ENCODE data around the gene KLF7.

The KLF7 gene

DNA sequence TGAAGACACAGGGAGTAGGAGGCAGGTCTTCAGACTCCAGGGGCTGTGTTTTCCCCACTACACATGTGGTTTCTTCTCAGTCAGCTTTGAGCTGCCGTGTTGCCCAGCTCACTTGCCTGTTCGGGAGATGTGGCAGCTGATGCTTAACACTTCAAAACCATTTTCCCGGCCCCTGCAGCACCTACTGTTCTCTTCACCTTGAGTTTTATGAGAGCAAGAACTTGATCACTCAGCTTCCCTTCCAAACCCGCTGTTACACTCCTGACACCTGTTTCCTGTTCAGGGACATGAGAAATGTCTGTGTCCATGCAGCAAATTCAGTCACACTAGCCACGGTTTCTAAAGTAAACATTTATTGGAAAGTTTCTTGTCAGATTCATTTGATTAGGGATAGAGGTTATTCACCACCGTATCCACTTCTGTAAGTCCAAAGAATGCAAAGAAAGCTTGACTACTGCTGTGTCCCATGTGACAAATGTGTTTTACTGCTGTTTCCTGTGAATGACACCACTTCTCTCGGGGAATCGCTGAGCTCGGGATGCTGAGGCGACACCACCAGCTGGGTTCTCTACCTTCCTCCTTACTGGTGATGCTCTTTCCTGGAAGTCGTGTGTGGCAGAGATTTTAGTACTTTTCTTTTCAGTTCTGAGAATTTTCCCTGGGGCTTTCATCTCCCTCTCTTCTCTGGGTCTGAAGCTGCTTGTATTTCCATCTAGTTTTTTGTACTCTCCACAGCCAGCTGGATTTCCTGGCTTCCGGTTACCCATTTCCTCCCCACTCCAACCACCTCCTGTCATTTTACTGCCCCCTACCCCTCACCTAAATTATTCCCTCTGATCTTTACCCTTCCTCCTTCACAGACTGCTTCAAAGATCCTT, 91.7 kb downstream of the KLF7 start:
- no peak for TF ChIP-seq ZNF274 (IDR thresholded peaks at IDR 0.05; ENCODE audit: low read depth, low read length)
- H3K4me3 ChIP-seq (ENCODE audit: low read length), result no peak overlapping the region; the same call in 1 of the 2 replicates

DNA sequence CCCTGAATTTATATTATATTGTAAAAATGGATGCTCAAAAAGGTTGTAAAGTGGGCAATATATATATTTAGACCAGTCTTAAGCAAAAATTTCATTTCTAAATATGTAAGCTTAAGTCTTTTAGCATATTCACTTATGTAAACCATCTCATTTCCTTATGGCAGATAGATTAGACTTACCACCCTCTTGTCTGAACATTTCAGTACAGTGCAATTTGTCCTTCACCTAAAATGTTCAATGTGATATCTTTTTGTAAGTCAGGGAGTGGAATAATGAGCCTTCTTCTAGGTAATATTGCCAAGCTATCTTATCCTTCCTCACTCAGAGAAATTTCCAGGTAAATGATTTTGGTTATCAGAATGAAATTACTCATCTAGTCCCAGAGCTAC, 92.3 kb downstream of the KLF7 start:
- no peak for TF ChIP-seq ZNF274 (IDR thresholded peaks at IDR 0.05; ENCODE audit: low read depth, low read length)
- no peak overlapping the region for H3K4me3 ChIP-seq (ENCODE audit: low read length)

DNA sequence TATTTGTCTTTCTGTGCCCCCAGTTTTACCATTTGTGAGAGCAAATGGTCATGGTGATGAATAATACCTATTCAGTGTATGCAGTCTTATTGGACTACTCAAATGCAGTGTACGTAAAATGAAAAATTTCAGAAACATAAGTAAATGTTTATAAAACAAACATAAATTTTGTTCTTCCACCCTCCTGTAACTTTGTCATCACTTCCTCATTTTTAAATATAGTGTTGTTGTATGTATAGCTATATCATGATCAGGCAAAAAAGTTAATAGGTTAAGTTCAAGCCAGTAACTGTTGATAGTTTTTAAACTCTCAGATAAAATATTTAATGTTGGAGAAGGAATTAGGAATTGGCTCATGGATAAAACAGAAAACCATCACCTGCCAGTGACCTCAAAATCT, 93.2 kb downstream of the KLF7 start:
- TF ChIP-seq ZNF274 (IDR thresholded peaks at IDR 0.05; ENCODE audit: low read depth, low read length), result no peak
- no peak overlapping the region for H3K4me3 ChIP-seq (ENCODE audit: low read length)

DNA sequence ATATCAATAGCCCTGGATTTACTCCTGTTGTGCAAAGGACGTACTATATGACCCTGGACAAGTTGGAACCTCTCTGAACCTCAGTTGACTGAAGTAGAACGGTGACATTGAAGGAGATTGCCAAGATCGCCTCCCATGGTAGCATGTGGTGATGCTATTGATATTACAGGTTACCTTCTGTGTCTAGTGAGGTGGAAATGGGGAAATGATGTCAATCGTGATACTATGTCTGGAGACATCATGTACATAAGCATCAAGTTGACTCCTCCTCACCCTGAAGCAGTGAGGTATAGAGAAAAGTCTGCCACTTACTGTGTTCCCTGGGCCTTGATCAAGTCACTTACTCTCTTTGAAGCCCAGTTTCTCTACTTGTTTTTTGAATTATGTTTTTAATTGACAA, 93.9 kb downstream of the KLF7 start:
- TF ChIP-seq ZNF274 (IDR thresholded peaks at IDR 0.05; ENCODE audit: low read depth, low read length), result no peak
- H3K4me3 ChIP-seq (ENCODE audit: low read length), result no peak overlapping the region

DNA sequence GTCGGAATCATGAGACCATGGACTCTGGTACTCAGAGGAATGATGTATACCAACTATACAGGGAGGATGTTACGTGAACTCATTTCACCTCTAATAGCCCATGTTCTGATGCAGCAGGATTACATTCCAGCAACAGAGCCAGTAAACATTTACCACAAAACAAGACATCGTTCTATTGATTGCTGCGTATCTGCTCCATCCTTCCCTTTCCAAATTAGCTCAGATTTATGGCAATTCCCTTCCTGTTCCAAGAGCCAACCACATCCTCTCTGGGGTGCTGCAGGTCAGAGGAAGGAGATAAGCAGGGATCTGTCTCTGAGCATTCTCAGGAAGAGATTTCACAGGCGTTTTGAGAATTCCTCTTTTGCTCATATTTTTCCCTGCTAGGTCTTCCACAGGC, 98.3 kb downstream of the KLF7 start:
- TF ChIP-seq ZNF274 (IDR thresholded peaks at IDR 0.05; ENCODE audit: low read depth, low read length), result no peak
- no peak overlapping the region for H3K4me3 ChIP-seq (ENCODE audit: low read length)

DNA sequence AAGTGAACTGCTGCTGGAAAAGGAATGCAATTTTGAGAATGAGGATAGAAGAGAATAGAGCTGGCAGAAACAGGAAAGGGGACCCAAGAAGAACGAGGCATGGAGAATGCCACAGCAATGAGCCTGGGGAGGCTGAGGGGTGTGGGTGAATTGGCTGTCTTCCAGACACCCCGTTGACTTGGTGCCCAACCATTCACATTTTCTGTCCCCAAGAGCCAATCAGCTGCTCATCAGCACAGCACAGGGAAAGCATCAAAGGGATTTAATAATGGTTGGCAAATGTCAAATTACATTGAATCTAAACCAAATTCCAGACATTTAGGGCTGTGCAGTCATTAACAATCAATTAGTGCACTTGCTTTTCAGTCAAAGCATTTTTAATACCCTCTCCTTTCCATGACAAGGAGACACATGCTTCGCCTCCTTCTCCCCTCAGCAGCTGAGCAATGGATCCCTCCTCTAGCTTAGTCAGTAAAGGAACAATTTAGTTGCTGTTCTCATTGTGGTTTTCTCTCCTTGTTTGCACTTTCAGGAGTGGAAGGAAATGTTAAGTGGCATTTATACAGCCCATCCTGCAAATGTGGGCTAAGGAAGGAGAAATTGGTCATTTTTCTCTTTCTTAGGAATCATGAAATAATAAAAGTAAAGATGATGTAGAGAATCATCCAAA, 98.8 kb downstream of the KLF7 start:
- TF ChIP-seq ZNF274 (IDR thresholded peaks at IDR 0.05; ENCODE audit: low read depth, low read length), result no peak

DNA sequence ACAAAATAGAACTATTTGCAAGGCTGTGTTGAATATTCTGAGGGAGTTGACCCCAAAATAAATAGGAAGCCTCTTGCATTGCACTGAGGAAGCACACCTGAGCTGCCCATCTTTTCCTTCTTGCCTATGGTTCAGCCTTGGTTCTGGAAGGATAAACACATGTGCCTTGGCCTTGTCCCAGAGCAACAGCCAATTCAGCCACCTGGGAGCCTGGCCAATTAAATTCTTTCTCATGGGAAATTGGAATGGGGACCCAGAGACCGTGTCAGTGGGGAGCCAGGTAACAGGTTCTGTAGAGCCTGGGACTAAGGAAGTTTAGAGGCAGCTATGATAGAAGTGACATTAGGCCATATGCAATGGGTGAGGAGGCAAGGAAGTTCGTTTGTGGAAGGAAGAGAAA, 99.6 kb downstream of the KLF7 start:
- TF ChIP-seq ZNF274 (IDR thresholded peaks at IDR 0.05; ENCODE audit: low read depth, low read length), result no peak
- H3K4me3 ChIP-seq (ENCODE audit: low read length), result no peak overlapping the region

More for the DNA sequence above, 98.8 kb downstream of the KLF7 start:
- H3K4me3 ChIP-seq (ENCODE audit: low read length), result no peak overlapping the region

DNA sequence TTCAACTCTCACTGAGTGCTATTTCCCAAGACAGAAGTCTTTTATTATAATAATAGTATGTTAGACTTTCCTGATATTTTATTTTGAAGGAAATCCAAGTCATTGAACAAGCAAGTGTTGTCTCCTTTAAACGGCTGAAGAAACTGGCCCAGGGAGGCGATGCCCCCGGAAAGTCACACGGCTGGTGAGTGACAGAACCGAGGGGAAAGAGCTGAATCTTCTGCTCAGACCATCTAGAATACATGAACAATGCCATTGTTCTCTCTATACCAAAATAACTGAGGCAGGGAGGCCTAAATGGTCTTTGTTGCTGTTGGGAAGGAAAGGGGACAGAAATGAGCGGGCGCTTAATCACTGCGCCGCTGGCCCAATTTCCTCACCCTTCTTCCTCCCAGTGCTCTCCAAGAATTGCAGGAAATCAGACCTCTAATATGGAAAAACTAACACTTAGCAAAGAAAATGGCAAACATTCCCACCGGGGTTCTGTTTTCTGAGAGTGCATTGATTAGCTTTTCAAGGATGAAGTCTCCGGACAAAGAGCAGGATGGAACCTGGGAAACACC, 101.5 kb downstream of the KLF7 start:
- no peak overlapping the region for H3K4me3 ChIP-seq (ENCODE audit: low read length)
- TF ChIP-seq ZNF274 (IDR thresholded peaks at IDR 0.05; ENCODE audit: low read depth, low read length), result no peak

DNA sequence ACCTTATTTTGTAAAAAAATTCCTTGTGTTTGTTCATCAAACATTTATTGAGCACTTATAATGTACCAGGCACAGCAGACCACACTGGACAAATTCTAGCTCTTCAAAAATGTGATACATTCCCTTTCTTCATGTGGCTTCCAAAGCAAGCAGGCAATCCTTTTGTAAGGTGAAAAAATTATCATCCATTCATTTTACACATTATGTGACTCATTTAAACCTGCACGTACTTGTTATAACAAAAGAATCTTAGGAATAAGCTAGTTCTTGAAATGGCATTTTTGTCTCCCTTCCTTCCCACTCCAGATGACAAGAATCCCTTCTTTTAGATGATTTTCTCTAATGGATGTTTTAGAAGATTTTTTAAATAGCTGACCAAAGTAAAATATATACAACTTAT, 104.6 kb downstream of the KLF7 start:
- no peak for TF ChIP-seq ZNF274 (IDR thresholded peaks at IDR 0.05; ENCODE audit: low read depth, low read length)
- H3K4me3 ChIP-seq (ENCODE audit: low read length), result no peak overlapping the region

DNA sequence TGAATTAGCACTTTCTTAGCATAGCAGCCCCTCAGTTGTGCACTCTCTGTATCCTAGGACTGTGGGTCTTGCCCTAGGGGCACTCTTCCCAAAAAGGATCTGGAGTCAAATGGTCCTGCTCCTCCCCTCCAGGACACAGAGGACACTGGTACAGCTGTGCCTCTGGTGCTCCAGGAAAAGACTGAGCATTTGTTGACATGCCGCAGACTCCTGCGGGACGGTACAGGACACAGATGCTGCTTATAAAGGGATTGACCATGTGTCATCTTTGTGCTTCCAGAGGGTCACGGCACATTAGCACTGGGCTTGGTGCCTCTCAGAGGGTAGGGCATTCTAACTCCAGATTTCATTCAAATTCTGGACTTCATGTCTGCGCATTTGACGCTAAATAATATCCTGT, 110.5 kb downstream of the KLF7 start:
- H3K4me3 ChIP-seq (ENCODE audit: low read length), result no peak overlapping the region
- no peak for TF ChIP-seq ZNF274 (IDR thresholded peaks at IDR 0.05; ENCODE audit: low read depth, low read length)

DNA sequence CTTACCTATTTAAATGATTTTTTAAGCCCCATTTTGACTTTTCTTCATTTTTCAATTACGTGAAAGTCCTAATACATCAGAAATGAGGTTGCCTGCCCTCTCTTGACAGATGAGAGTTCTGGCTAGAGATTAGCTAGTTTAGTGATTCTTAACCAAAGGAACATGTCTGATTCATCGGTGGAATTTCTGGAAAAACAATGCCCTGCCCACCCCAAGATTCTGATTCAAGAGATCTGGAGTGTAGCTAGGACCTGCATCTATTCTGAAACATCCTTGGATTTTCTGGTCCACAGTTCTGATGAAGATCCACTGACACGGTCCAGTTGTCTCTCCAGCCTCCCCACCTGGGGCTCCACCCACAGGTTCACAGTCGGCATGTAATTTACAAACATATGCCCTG, 111.2 kb downstream of the KLF7 start:
- TF ChIP-seq ZNF274 (IDR thresholded peaks at IDR 0.05; ENCODE audit: low read depth, low read length), result no peak
- H3K4me3 ChIP-seq (ENCODE audit: low read length), result no peak overlapping the region

DNA sequence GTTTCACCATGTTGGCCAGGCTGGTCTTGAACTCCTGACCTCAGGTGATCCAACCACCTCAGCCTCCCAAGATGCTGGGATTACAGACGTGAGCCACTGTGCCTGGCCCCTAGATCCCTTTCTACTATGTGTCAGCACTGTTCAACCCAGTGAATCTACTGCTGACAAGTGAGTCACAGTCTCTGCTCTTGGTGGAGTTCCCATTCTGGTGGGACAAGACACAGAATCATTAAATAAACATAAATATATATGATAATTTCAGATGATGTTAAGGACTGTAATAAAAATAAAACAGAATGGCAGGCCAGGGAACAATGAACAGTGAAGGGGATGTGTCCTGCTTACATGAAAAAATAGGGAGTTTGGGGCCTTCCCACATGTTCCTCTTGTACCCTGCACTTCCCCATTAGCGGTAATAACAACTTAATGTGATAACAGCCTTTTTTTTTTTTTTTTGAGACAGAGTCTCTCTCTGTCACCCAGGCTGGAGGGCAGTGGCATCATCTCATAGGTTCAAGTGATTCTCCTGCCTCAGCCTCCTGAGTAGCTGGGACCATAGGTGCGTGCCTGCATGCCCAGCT, 114.3 kb downstream of the KLF7 start:
- no peak for TF ChIP-seq ZNF274 (IDR thresholded peaks at IDR 0.05; ENCODE audit: low read depth, low read length)
- no peak overlapping the region for H3K4me3 ChIP-seq (ENCODE audit: low read length)

DNA sequence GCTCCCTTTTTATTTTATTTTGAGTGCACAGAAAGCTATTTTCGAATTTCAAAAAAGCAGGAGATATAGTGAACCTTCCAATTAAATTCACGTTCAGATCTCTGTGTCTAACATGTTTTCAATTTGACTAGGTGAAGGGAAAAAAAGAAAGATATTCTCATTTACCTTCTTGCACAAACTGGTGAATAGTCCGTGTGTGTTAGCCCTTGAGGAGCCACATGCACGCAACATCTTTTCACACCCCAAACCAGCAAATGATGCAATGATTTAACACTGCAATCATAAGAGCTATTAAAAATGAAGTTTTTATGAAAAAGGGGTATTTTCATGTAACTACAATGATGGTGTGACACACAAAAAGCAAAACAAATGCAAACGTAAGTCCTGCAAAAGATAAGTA, 116.6 kb downstream of the KLF7 start:
- no peak for TF ChIP-seq ZNF274 (IDR thresholded peaks at IDR 0.05; ENCODE audit: low read depth, low read length)
- no peak overlapping the region for H3K4me3 ChIP-seq (ENCODE audit: low read length)

DNA sequence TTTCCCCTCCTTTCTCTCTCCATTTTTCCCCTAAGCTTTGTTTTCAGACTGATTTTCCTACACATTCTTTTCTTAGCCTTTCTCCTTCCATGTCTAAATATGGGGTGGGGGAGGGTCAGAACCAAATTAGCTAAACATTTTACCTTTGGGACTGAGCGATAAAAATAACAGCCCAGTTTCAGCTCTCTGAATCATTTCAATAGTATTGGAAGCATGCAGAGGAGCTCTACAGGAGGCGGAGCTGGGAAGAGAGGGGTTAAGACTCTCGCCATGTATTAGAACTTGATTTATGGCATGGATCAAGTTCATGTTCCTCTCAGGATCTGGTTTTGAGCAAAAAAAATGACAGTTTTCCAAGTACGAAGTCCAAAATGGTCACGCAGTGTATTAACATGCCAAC, 117.3 kb downstream of the KLF7 start:
- TF ChIP-seq ZNF274 (IDR thresholded peaks at IDR 0.05; ENCODE audit: low read depth, low read length), result no peak
- no peak overlapping the region for H3K4me3 ChIP-seq (ENCODE audit: low read length)

DNA sequence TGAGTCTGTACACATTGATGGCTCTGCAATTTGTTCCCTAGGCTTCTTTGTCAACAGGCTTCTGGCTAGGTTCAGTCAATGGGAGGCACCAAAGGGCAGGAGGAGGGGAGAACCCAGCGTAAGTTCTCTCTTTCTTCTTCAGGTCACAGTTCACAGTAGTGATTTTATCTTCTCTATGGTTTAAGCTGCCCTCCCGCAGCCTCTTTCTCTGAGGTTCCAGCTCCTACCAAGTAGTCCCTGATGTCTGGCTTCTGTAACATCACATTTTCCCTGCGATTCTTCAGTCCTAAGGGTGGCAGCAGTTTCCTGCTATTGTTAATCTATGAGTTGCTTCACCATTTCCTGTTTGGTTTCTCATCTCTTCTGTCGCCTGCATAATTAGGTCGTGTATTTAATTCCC, 119.0 kb downstream of the KLF7 start:
- TF ChIP-seq ZNF274 (IDR thresholded peaks at IDR 0.05; ENCODE audit: low read depth, low read length), result no peak
- no peak overlapping the region for H3K4me3 ChIP-seq (ENCODE audit: low read length)

All from GM08714 (cell line).